ACC112 (cell line): Measurements from ENCODE around the gene SELENOP.
A peak's percentile ranks its signal among the peaks of the same experiment; 100 is the strongest.

Experiments
- H2AFZ ChIP-seq: fragments of 200-600 bp; sonication (generic); one replicate; pipeline ENCODE4 v1.6.0; 2017; ENCODE audit warnings: antibody characterized with exemption, low read length; ENCODE audit not compliant: unreplicated experiment
- H3K27ac ChIP-seq: fragments of 200-600 bp; sonication (generic); 2 replicates; pipeline ENCODE4 v1.5.1; 2014; ENCODE audit warnings: low read depth, mild to moderate bottlenecking, antibody characterized with exemption, low read length, moderate library complexity
- H3K27me3 ChIP-seq: fragments of 200-600 bp; sonication (generic); 2 replicates; pipeline ENCODE4 v1.6.1; 2014; ENCODE audit warnings: mild to moderate bottlenecking, antibody characterized with exemption, low read length, moderate library complexity, mixed read lengths; ENCODE audit not compliant: insufficient read depth
- H3K36me3 ChIP-seq: fragments of 200-600 bp; sonication (generic); 2 replicates; pipeline ENCODE4 v1.6.1; 2016; ENCODE audit warnings: mild to moderate bottlenecking, antibody characterized with exemption, low read length, moderate library complexity, mixed read lengths; ENCODE audit not compliant: insufficient read depth
- H3K4me1 ChIP-seq: fragments of 200-600 bp; sonication (generic); one replicate; pipeline ENCODE4 v1.6.1; 2016; ENCODE audit warnings: low read length, mixed read lengths; ENCODE audit not compliant: insufficient read depth, unreplicated experiment, control insufficient read depth
- H3K4me3 ChIP-seq: fragments of 200-600 bp; sonication (generic); 2 replicates; pipeline ENCODE4 v1.5.1; 2014; ENCODE audit warnings: mild to moderate bottlenecking, low read depth, low read length
- H3K79me2 ChIP-seq: fragments of 200-600 bp; sonication (generic); one replicate; pipeline ENCODE4 v1.6.0; 2016; ENCODE audit warnings: low read length; ENCODE audit not compliant: control insufficient read depth, unreplicated experiment, insufficient read depth

SELENOP gene

GRCh38 chr5:42791151-42791550, 20.5 kb downstream of the SELENOP start:
- Histone ChIP-seq H3K79me2 (no peaks in the 10 kb centered on the region), H3K4me3 (no peak overlapping the region), H3K27ac (no peak overlapping the region), H3K27me3 (no peaks in the 10 kb centered on the region), H3K36me3 (0 out of 2 replicates have a peak, but pooled peaks cover 5% of the 10 kb centered on the region), H3K4me1 (no peaks in the 10 kb centered on the region), H2AFZ (no peak overlapping the region)

GRCh38 chr5:42787845-42788244, 23.8 kb downstream of the SELENOP start:
- no peak overlapping the region for H2AFZ ChIP-seq

GRCh38 chr5:42787073-42787472, 24.6 kb downstream of the SELENOP start:
- Histone ChIP-seq H3K36me3 (no peaks in the 10 kb centered on the region), H3K4me3 (no peak overlapping the region)

More at GRCh38 chr5:42787845-42788244, 23.8 kb downstream of the SELENOP start:
- no peaks in the 10 kb centered on the region for H3K27me3 ChIP-seq
- H3K27ac ChIP-seq = no peak overlapping the region
- H3K4me3 ChIP-seq = no peak overlapping the region
- H3K4me1 ChIP-seq = no peaks in the 10 kb centered on the region
- no peaks in the 10 kb centered on the region for H3K79me2 ChIP-seq
- H3K36me3 ChIP-seq = 0 out of 2 replicates have a peak, but pooled peaks cover 3% of the 10 kb centered on the region

GRCh38 chr5:42785756-42786155, 25.9 kb downstream of the SELENOP start:
- Histone ChIP-seq H3K27me3 (no peaks in the 10 kb centered on the region), H3K4me3 (no peak overlapping the region), H3K79me2 (no peaks in the 10 kb centered on the region), H3K36me3 (no peaks in the 10 kb centered on the region), H3K27ac (no peak overlapping the region), H3K4me1 (no peaks in the 10 kb centered on the region), H2AFZ (no peak overlapping the region)

More at GRCh38 chr5:42787073-42787472, 24.6 kb downstream of the SELENOP start:
- H3K27me3 ChIP-seq = no peaks in the 10 kb centered on the region
- H3K27ac ChIP-seq = no peak overlapping the region
- H3K4me1 ChIP-seq = no peaks in the 10 kb centered on the region
- H3K79me2 ChIP-seq = no peaks in the 10 kb centered on the region
- no peak overlapping the region for H2AFZ ChIP-seq

GRCh38 chr5:42784132-42784531, 27.6 kb downstream of the SELENOP start:
- Histone ChIP-seq H3K79me2 (no peaks in the 10 kb centered on the region), H3K27ac (no peak overlapping the region), H3K27me3 (no peaks in the 10 kb centered on the region), H2AFZ (no peak overlapping the region), H3K4me1 (no peaks in the 10 kb centered on the region), H3K4me3 (no peak overlapping the region), H3K36me3 (no peaks in the 10 kb centered on the region)

- Histone ChIP-seq H3K27me3 (no peaks in the 10 kb centered on the region), H3K4me1 (no peaks in the 10 kb centered on the region), H3K27ac (no peak overlapping the region), H3K79me2 (no peaks in the 10 kb centered on the region), H2AFZ (no peak overlapping the region), H3K4me3 (no peak overlapping the region), H3K36me3 (no peaks in the 10 kb centered on the region)
Measured at GRCh38 chr5:42781584-42781983, 30.1 kb downstream of the SELENOP start.

- Histone ChIP-seq H3K79me2 (no peaks in the 10 kb centered on the region), H3K4me3 (no peak overlapping the region), H3K4me1 (no peaks in the 10 kb centered on the region), H2AFZ (no peak overlapping the region), H3K27me3 (no peaks in the 10 kb centered on the region), H3K27ac (no peak overlapping the region), H3K36me3 (no peaks in the 10 kb centered on the region)
Measured at GRCh38 chr5:42779083-42779482, 32.6 kb downstream of the SELENOP start.

GRCh38 chr5:42772265-42772993, 39.3 kb downstream of the SELENOP start:
- Histone ChIP-seq H2AFZ (peak overlapping the region; percentile 11), H3K4me3 (peak overlapping the region; percentile 53), H3K27ac (peak overlapping the region; percentile 57), H3K27me3 (no peaks in the 10 kb centered on the region), H3K4me1 (peaks cover 5% of the 10 kb centered on the region), H3K79me2 (no peaks in the 10 kb centered on the region), H3K36me3 (peaks cover 7% of the 10 kb centered on the region; the same call in 1 of the 2 replicates)

GRCh38 chr5:42770003-42770402, 41.7 kb downstream of the SELENOP start:
- no peaks in the 10 kb centered on the region for H3K27me3 ChIP-seq
- H3K4me3 ChIP-seq = no peak overlapping the region
- H2AFZ ChIP-seq = no peak overlapping the region
- H3K27ac ChIP-seq = no peak overlapping the region
- H3K36me3 ChIP-seq = peaks cover 7% of the 10 kb centered on the region; the same call in 1 of the 2 replicates
- no peaks in the 10 kb centered on the region for H3K79me2 ChIP-seq
- H3K4me1 ChIP-seq = peaks cover 5% of the 10 kb centered on the region

- Histone ChIP-seq H3K4me1 (peaks cover 4% of the 10 kb centered on the region), H3K36me3 (peaks cover 7% of the 10 kb centered on the region; the same call in 1 of the 2 replicates), H3K79me2 (no peaks in the 10 kb centered on the region), H3K27me3 (no peaks in the 10 kb centered on the region), H3K27ac (no peak overlapping the region), H2AFZ (no peak overlapping the region), H3K4me3 (no peak overlapping the region)
Measured at GRCh38 chr5:42768106-42768504, 43.6 kb downstream of the SELENOP start.

- Histone ChIP-seq H3K36me3 (peaks cover 7% of the 10 kb centered on the region; the same call in 1 of the 2 replicates), H3K27me3 (no peaks in the 10 kb centered on the region), H3K4me3 (no peak overlapping the region), H3K4me1 (no peaks in the 10 kb centered on the region), H2AFZ (no peak overlapping the region), H3K27ac (no peak overlapping the region), H3K79me2 (no peaks in the 10 kb centered on the region)
Measured at GRCh38 chr5:42767491-42768105, 44.1 kb downstream of the SELENOP start.
